Calu3 (cell line): Measurements from ENCODE around the gene NCS1. TPM values are rescaled to one million over a fixed set of nuclear protein-coding genes. Genes with fewer than 3 reads are reported as not detected.

Experiments
- BruUV-seq: library from RNA; stranded (reverse); fragments of 400-500 nt; replicated peaks from 2 replicates; lab custom pipeline; 2021; lab: Mats Ljungman, UMichigan
- CTCF ChIA-PET: fragments of 300-600 bp; sonication (Branson Sonifier 250); formaldehyde crosslinking; loops from one replicate; lab custom pipeline; 2022; ENCODE audit warnings: antibody characterized with exemption; lab: Charles Lee
- DNase-seq: peaks from one replicate; pipeline ENCODE4 v3.0.0; 2022
- H3K27ac Mint-ChIP-seq: one replicate; pipeline ENCODE4 v1.8.0; 2022; ENCODE audit warnings: mixed read lengths; ENCODE audit not compliant: unreplicated experiment
- H3K27me3 Mint-ChIP-seq: one replicate; pipeline ENCODE4 v1.8.0; 2022; ENCODE audit warnings: mixed read lengths; ENCODE audit not compliant: unreplicated experiment
- H3K36me3 Mint-ChIP-seq: one replicate; pipeline ENCODE4 v1.8.0; 2022; ENCODE audit warnings: mild to moderate bottlenecking, moderate library complexity, mixed read lengths; ENCODE audit not compliant: insufficient read depth, unreplicated experiment
- H3K4me1 Mint-ChIP-seq: one replicate; pipeline ENCODE4 v1.8.0; 2022; ENCODE audit warnings: mild to moderate bottlenecking, low read depth, mixed read lengths; ENCODE audit not compliant: unreplicated experiment
- H3K4me3 Mint-ChIP-seq: one replicate; pipeline ENCODE4 v1.8.0; 2022; ENCODE audit warnings: mild to moderate bottlenecking, low read depth, moderate library complexity, mixed read lengths; ENCODE audit not compliant: unreplicated experiment
- H3K9me3 Mint-ChIP-seq: one replicate; pipeline ENCODE4 v1.8.0; 2022; ENCODE audit warnings: low read depth, mixed read lengths; ENCODE audit not compliant: unreplicated experiment
- intact Hi-C: fragments of 100-400 bp; cut with micrococcal nuclease; formaldehyde crosslinking; loops from one replicate; pipeline ENCODE4 v1.10.0; 2022; ENCODE audit not compliant: unreplicated experiment
- total RNA-seq: library from RNA; stranded (reverse); gene quantifications from 2 replicates; pipeline ENCODE4 v1.2.3, GENCODE V29; 2022
- TF ChIP-seq, protein P1 (sequence below): fragments of 200-600 bp; IDR thresholded peaks from one replicate; pipeline ENCODE4 v1.8.0; 2022; ENCODE audit warnings: antibody characterized with exemption; ENCODE audit not compliant: unreplicated experiment

The NCS1 gene
- total RNA-seq, 1 experiment from 2014 or later: 16.1 TPM

DNA sequence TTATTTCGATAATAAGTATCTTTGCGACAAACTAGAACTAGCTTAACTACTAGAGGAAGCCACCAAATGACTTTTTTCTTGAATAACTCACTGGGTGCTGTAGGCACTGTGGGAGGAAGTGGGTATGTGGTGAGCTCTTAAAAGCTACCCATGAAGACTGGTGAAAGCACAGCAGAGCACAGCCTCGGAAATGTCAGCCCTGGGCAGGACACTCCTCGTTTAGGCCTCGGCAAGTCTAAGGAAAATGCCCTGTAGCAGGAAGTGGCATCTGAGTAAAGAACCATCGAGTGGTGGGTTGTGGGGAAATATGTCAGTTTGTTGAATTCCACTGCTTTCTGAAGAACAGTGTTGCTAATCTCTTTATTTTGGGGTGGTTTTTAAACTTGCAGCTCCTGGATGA, 44.0 kb upstream of the NCS1 start:
- Mint-ChIP-seq H3K36me3 (peaks cover 7% of the 10 kb centered on the region), H3K9me3 (no peaks in the 10 kb centered on the region), H3K4me1 (no peaks in the 10 kb centered on the region), H3K4me3 (no peak overlapping the region), H3K27me3 (no peaks in the 10 kb centered on the region), H3K27ac (no peak overlapping the region)
- TF ChIP-seq, protein P1, sequence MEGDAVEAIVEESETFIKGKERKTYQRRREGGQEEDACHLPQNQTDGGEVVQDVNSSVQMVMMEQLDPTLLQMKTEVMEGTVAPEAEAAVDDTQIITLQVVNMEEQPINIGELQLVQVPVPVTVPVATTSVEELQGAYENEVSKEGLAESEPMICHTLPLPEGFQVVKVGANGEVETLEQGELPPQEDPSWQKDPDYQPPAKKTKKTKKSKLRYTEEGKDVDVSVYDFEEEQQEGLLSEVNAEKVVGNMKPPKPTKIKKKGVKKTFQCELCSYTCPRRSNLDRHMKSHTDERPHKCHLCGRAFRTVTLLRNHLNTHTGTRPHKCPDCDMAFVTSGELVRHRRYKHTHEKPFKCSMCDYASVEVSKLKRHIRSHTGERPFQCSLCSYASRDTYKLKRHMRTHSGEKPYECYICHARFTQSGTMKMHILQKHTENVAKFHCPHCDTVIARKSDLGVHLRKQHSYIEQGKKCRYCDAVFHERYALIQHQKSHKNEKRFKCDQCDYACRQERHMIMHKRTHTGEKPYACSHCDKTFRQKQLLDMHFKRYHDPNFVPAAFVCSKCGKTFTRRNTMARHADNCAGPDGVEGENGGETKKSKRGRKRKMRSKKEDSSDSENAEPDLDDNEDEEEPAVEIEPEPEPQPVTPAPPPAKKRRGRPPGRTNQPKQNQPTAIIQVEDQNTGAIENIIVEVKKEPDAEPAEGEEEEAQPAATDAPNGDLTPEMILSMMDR: no peak
- DNase-seq: no peak
- no TSS peak for BruUV-seq
- CTCF ChIA-PET: interaction anchor here (0.5 kb wide), 1 partner anchor 25 kb away, joined by 5 read pairs; no protein-coding TSS in a partner anchor
- intact Hi-C loops: no loop called here

DNA sequence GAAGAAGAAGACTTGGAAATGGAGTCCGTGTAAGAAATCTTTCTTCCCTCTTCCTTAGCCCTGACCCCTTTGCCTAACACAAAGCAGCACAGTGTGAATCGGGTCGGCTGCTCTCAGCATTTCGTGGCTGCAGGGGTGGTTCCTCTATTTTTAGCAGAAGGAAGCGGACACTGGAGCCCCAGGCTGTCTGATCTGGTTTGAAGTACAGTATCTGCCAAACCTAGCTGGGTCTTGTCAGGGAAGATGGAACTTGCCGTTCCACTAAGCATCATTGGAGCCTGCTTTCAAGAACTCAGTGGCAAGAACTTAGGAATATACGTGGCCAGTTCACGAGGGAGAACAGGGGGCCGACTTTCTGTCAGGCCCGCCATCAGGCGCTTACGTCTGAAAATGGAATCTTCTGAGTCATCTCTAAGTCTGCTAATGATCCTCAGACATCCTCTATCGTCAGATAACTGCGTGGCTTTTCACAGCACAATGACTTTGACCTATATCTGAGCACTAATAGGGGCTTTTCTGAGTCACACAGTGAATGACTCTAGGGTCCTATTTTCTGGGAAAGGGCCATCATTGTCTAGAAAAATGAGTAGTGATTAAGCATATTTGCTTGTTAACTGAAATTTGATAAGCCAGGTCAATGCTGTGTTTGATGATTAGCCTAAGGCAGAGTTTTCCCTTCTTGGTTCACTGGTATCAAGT, 43.3 kb upstream of the NCS1 start:
- no peaks in the 10 kb centered on the region for H3K27me3 Mint-ChIP-seq
- no peak for DNase-seq
- TF ChIP-seq, protein P1: no peak
- intact Hi-C loops: no loop called here
- H3K9me3 Mint-ChIP-seq: no peaks in the 10 kb centered on the region
- no peak overlapping the region for H3K27ac Mint-ChIP-seq
- CTCF ChIA-PET: no interaction called here
- no peaks in the 10 kb centered on the region for H3K4me1 Mint-ChIP-seq
- peaks cover 7% of the 10 kb centered on the region for H3K36me3 Mint-ChIP-seq
- no TSS peak for BruUV-seq
- H3K4me3 Mint-ChIP-seq: no peak overlapping the region

DNA sequence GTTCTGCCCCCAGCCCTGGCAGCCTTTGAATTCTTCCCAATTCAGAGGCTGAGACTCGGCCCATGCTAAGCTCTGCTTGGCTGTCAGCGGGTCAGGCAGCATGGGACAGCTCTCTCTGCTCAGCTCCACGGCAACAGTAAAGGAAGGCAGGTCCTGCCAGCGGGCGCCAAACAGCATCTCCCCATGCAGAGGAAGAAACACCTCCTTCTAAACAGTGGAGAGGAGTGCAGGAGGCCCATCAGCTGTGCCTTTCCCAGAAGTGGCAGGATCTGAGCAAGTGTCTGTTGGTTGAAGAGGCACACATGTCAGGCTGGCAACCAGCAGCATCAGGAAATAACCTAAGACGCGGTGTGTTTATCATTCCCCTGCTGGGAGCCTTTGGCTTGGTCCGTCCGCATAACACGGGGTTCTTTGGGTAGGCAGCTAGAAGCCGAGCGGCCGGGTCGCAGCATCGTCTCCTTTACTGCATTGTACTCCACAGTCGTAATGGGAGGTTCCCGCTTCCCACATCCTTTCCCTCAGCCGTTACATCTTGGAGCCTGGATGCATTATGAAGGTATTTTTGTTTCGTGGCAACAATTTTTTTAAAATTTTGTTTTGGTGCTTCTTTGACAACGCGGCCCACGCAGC, 42.7 kb upstream of the NCS1 start:
- Mint-ChIP-seq H3K4me3 (no peak overlapping the region), H3K27me3 (no peaks in the 10 kb centered on the region), H3K9me3 (no peaks in the 10 kb centered on the region), H3K36me3 (peaks cover 7% of the 10 kb centered on the region), H3K27ac (no peak overlapping the region), H3K4me1 (no peaks in the 10 kb centered on the region)
- TF ChIP-seq, protein P1: no peak
- intact Hi-C loops: no loop called here
- DNase-seq: no peak
- CTCF ChIA-PET: no interaction called here
- BruUV-seq: no TSS peak

DNA sequence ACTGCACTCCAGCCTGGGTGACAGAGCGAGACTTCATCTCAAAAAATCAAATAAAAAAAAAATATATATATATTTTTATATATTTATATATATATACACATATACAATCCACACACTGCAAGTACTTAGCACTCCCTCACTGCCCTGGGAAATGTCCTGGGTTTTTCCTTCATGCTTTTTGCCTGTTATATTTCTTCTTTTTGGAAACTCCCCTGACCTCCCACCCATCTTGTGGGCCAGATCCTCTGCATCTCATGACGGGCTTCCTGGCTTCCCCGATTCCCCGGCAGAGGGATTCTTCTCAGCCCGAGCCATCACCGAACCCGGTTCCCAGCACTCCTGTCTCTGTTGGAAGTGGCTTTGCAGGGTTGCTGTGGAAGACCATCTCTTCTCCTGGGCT, 39.5 kb upstream of the NCS1 start:
- no peaks in the 10 kb centered on the region for H3K27me3 Mint-ChIP-seq
- DNase-seq: no peak
- no peak overlapping the region for H3K27ac Mint-ChIP-seq
- no peaks in the 10 kb centered on the region for H3K4me1 Mint-ChIP-seq
- peaks cover 15% of the 10 kb centered on the region for H3K36me3 Mint-ChIP-seq
- H3K4me3 Mint-ChIP-seq: no peak overlapping the region
- TF ChIP-seq, protein P1: no peak
- H3K9me3 Mint-ChIP-seq: no peaks in the 10 kb centered on the region
- BruUV-seq: no TSS peak
- intact Hi-C loops: no loop called here
- CTCF ChIA-PET: no interaction called here
